SK-N-SH (cell line): Measurements from ENCODE around the gene CASP12. TPM values are rescaled to one million over a fixed set of nuclear protein-coding genes. Genes with fewer than 3 reads are reported as not detected.

Experiments used
- CTCF ChIA-PET: fragments of 300-600, 350-600 bp; formaldehyde crosslinking; extraction: SDS; loops from one replicate; lab custom pipeline; 2021; lab: Yijun Ruan, JAX
- POLR2A ChIA-PET: fragments of 350-600 bp; sonication (Branson Sonifier 250); formaldehyde crosslinking; extraction: SDS; loops from one replicate; lab custom pipeline; 2020; ENCODE audit warnings: antibody characterized with exemption, inconsistent platforms; lab: Yijun Ruan, JAX
- DNase-seq: peaks from one replicate; pipeline ENCODE4 v3.0.0; 2012
- H2AFZ ChIP-seq: fragments of 200-600 bp; sonication (generic); 2 replicates; pipeline ENCODE4 v1.8.1; 2016; ENCODE audit warnings: antibody characterized with exemption, mild to moderate bottlenecking, low read depth
- H3F3A ChIP-seq: fragments of 200-600 bp; sonication (generic); replicated peaks from 2 replicates; pipeline ENCODE3; 2016; ENCODE audit warnings: antibody characterized with exemption, mild to moderate bottlenecking; ENCODE audit not compliant: insufficient read depth
- H3K27ac ChIP-seq, 2 experiments: fragments of 200-500 bp in 1 of 2; fragments of 200-600 bp in 1 of 2; sonication (Bioruptor generic) in 1 of 2; sonication (generic), shearing (Covaris generic) in 1 of 2; 2 replicates each; pipeline versions ENCODE4 v1.5.1 to v1.6.1; 2014 to 2016; ENCODE audit warnings: low read depth in 2 of 2, inconsistent platforms in 1 of 2, low read length in 1 of 2, mild to moderate bottlenecking in 1 of 2, mixed read lengths in 1 of 2
- H3K27me3 ChIP-seq: fragments of 200-600 bp; sonication (generic), shearing (Covaris generic); 2 replicates; pipeline ENCODE4 v1.6.1; 2016; ENCODE audit warnings: mixed run types; ENCODE audit not compliant: insufficient read depth
- H3K36me3 ChIP-seq, 2 experiments: fragments of 200-500 bp in 1 of 2; fragments of 200-600 bp in 1 of 2; sonication (Bioruptor generic) in 1 of 2; sonication (generic) in 1 of 2; replicated peaks in 1 of 2; 2 replicates each; pipeline versions ENCODE3 to v1.5.1; 2014 to 2016; ENCODE audit warnings: low read length in 1 of 2, mild to moderate bottlenecking in 1 of 2; ENCODE audit not compliant: insufficient read depth in 2 of 2, control insufficient read depth in 1 of 2
- H3K4me1 ChIP-seq, 2 experiments: fragments of 200-500 bp in 1 of 2; fragments of 200-600 bp in 1 of 2; sonication (Bioruptor generic) in 1 of 2; sonication (generic), shearing (Covaris generic) in 1 of 2; 2 replicates each; pipeline versions ENCODE4 v1.5.1 to v1.6.1; 2014 to 2016; ENCODE audit warnings: low read depth in 1 of 2, low read length in 1 of 2, mixed run types in 1 of 2; ENCODE audit not compliant: insufficient read depth in 2 of 2, control insufficient read depth in 1 of 2
- H3K4me2 ChIP-seq: fragments of 200-600 bp; sonication (generic), shearing (Covaris generic); 2 replicates; pipeline ENCODE4 v1.6.1; 2017; ENCODE audit warnings: mixed run types
- H3K4me3 ChIP-seq, 2 experiments: fragments of 200-500 bp in 1 of 2; fragments of 200-600 bp in 1 of 2; sonication (Bioruptor generic) in 1 of 2; sonication (generic), shearing (Covaris generic) in 1 of 2; 2 replicates each; pipeline versions ENCODE4 v1.5.1 to v1.8.1; 2014 to 2016; ENCODE audit warnings: low read depth in 2 of 2, inconsistent platforms in 1 of 2, low read length in 1 of 2, mild to moderate bottlenecking in 1 of 2, mixed read lengths in 1 of 2, moderate library complexity in 1 of 2
- H3K79me2 ChIP-seq: fragments of 200-600 bp; sonication (generic); 2 replicates; pipeline ENCODE4 v1.8.1; 2017; ENCODE audit warnings: mild to moderate bottlenecking; ENCODE audit not compliant: insufficient read depth
- H3K9ac ChIP-seq: fragments of 200-600 bp; sonication (generic); 2 replicates; pipeline ENCODE4 v1.6.1; 2017; ENCODE audit warnings: mixed run types
- H3K9me2 ChIP-seq: fragments of 200-600 bp; sonication (generic); 2 replicates; pipeline ENCODE4 v1.6.1; 2017; ENCODE audit warnings: mixed run types
- H3K9me3 ChIP-seq: fragments of 200-600 bp; sonication (generic); 2 replicates; pipeline ENCODE4 v1.6.1; 2017; ENCODE audit warnings: mixed run types, mild to moderate bottlenecking, moderate library complexity
- H4K20me1 ChIP-seq: fragments of 200-600 bp; sonication (generic); 2 replicates; pipeline ENCODE4 v1.6.1; 2017; ENCODE audit warnings: mild to moderate bottlenecking, mixed run types; ENCODE audit not compliant: insufficient read depth
- EZH2phosphoT487 ChIP-seq: fragments of 200-600 bp; sonication (generic); IDR thresholded peaks from 2 replicates; pipeline ENCODE4 v1.6.1; 2017; ENCODE audit warnings: low read depth, mixed run types, mild to moderate bottlenecking, antibody characterized with exemption, moderate library complexity, borderline replicate concordance
- FOSL2 ChIP-seq: IDR thresholded peaks from 2 replicates; pipeline ENCODE4 v1.4.0; 2012; ENCODE audit warnings: low read depth, mild to moderate bottlenecking, moderate library complexity, borderline replicate concordance
- GABPA ChIP-seq: IDR thresholded peaks from 2 replicates; pipeline ENCODE4 v1.4.0; 2012; ENCODE audit warnings: low read depth, mild to moderate bottlenecking
- NFIC ChIP-seq: IDR thresholded peaks from 2 replicates; pipeline ENCODE4 v1.4.0; 2012; ENCODE audit warnings: borderline replicate concordance
- NRF1 ChIP-seq: IDR thresholded peaks from 2 replicates; pipeline ENCODE4 v1.6.1; 2012; ENCODE audit warnings: low read depth, mild to moderate bottlenecking, low read length
- RAD21 ChIP-seq: IDR thresholded peaks from 2 replicates; pipeline ENCODE4 v1.6.1; 2012; ENCODE audit warnings: mild to moderate bottlenecking, low read length
- RCOR1 ChIP-seq: fragments of 150-350 bp; IDR thresholded peaks from 2 replicates; pipeline ENCODE4 v1.6.1; 2017; ENCODE audit warnings: antibody characterized with exemption, low read length
- RFX5 ChIP-seq: IDR thresholded peaks from 2 replicates; pipeline ENCODE4 v1.6.1; 2012; ENCODE audit warnings: mild to moderate bottlenecking, improper control_type of control experiment, low read length
- SIN3A ChIP-seq: IDR thresholded peaks from 2 replicates; pipeline ENCODE4 v1.6.1; 2012; ENCODE audit warnings: low read depth, mild to moderate bottlenecking, low read length, moderate library complexity, borderline replicate concordance
- USF2 ChIP-seq: fragments of 150-350 bp; IDR thresholded peaks from 2 replicates; pipeline ENCODE4 v1.6.1; 2017; ENCODE audit warnings: antibody characterized with exemption, low read length, low read depth, borderline replicate concordance
- ZBTB33 ChIP-seq: IDR thresholded peaks from 2 replicates; pipeline ENCODE4 v1.4.0; 2012; ENCODE audit warnings: low read depth, borderline replicate concordance
- polyA plus RNA-seq, 3 experiments: library from polyadenylated mRNA; depleted of rRNA; stranded (reverse); fragments of >200 nt; gene quantifications; 2 replicates each; pipeline ENCODE4 v1.2.3, GENCODE V29; 2012
- TF ChIP-seq, protein P1 (sequence below): fragments of 150-350 bp; IDR thresholded peaks from 2 replicates; pipeline ENCODE4 v1.6.1; 2016; ENCODE audit warnings: mild to moderate bottlenecking, low read depth, low read length
- TF ChIP-seq, protein P2 (sequence below): IDR thresholded peaks from 2 replicates; pipeline ENCODE4 v1.6.1; 2012; ENCODE audit warnings: mild to moderate bottlenecking, low read depth, low read length, moderate library complexity

Gene CASP12
- polyA plus RNA-seq, 1 of the 3 experiments (the other 2 are of a cell fraction): not detected

DNA sequence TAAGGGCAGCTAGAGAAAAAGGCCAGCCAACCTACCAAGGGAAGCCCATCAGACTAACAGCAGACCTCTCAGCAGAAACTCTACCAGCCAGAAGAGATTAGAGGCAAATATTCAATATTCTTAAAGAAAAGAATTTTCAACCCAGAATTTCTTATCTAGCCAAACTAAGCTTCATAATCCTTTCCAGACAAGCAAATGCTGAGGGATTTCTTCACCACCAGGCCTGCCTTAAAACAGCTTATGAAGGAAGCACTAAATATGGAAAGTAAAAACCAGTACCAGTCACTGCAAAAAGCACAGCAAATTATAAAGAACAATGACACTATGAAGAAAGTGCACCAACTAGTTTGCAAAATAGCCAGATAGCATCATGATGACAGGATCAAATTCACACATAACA, 30.6 kb upstream of the CASP12 start:
- no peaks in the 10 kb centered on the region for H3F3A ChIP-seq
- no peak overlapping the region for H3K9ac ChIP-seq
- CTCF ChIA-PET: no interaction called here
- H2AFZ ChIP-seq: no peak overlapping the region
- no peaks in the 10 kb centered on the region for H3K9me3 ChIP-seq
- POLR2A ChIA-PET: no interaction called here
- H3K36me3 ChIP-seq: no peaks in the 10 kb centered on the region
- H3K4me2 ChIP-seq: no peak overlapping the region
- H3K4me3 ChIP-seq: no peak overlapping the region
- no peaks in the 10 kb centered on the region for H4K20me1 ChIP-seq
- no peaks in the 10 kb centered on the region for H3K27me3 ChIP-seq
- no peak overlapping the region for H3K27ac ChIP-seq
- no peaks in the 10 kb centered on the region for H3K4me1 ChIP-seq
- H3K79me2 ChIP-seq: no peaks in the 10 kb centered on the region
- TF ChIP-seq RAD21 (no peak), GABPA (no peak), RCOR1 (no peak), RFX5 (no peak), FOSL2 (no peak), NFIC (no peak), USF2 (no peak), NRF1 (no peak), SIN3A (no peak), EZH2phosphoT487 (no peak), ZBTB33 (no peak)
- TF ChIP-seq, protein P1, sequence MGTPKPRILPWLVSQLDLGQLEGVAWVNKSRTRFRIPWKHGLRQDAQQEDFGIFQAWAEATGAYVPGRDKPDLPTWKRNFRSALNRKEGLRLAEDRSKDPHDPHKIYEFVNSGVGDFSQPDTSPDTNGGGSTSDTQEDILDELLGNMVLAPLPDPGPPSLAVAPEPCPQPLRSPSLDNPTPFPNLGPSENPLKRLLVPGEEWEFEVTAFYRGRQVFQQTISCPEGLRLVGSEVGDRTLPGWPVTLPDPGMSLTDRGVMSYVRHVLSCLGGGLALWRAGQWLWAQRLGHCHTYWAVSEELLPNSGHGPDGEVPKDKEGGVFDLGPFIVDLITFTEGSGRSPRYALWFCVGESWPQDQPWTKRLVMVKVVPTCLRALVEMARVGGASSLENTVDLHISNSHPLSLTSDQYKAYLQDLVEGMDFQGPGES: no peak
- TF ChIP-seq, protein P2, sequence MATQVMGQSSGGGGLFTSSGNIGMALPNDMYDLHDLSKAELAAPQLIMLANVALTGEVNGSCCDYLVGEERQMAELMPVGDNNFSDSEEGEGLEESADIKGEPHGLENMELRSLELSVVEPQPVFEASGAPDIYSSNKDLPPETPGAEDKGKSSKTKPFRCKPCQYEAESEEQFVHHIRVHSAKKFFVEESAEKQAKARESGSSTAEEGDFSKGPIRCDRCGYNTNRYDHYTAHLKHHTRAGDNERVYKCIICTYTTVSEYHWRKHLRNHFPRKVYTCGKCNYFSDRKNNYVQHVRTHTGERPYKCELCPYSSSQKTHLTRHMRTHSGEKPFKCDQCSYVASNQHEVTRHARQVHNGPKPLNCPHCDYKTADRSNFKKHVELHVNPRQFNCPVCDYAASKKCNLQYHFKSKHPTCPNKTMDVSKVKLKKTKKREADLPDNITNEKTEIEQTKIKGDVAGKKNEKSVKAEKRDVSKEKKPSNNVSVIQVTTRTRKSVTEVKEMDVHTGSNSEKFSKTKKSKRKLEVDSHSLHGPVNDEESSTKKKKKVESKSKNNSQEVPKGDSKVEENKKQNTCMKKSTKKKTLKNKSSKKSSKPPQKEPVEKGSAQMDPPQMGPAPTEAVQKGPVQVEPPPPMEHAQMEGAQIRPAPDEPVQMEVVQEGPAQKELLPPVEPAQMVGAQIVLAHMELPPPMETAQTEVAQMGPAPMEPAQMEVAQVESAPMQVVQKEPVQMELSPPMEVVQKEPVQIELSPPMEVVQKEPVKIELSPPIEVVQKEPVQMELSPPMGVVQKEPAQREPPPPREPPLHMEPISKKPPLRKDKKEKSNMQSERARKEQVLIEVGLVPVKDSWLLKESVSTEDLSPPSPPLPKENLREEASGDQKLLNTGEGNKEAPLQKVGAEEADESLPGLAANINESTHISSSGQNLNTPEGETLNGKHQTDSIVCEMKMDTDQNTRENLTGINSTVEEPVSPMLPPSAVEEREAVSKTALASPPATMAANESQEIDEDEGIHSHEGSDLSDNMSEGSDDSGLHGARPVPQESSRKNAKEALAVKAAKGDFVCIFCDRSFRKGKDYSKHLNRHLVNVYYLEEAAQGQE: no peak
- no peak for DNase-seq
- no peaks in the 10 kb centered on the region for H3K9me2 ChIP-seq
